HG03520 (cell line): Measurements from ENCODE around the gene DDX3X.
"Not testable (repeated sequence)": the region's sequence is repeated elsewhere in the genome, so short reads cannot be mapped to it uniquely, and the experiment has no call there.

ENCODE experiments used
- ATAC-seq: cut with Tn5 transposase; IDR thresholded peaks from one replicate; pipeline ENCODE4 v1.9.1; 2021; ENCODE audit warnings: mild to moderate bottlenecking, moderate library complexity; ENCODE audit not compliant: unreplicated experiment

DDX3X gene

GRCh38 chrX:41333744-41334362 lies at the start of gene DDX3X:
TSS of gene DDX3X (plus strand) at chrX:41334162. CDS start at chrX:41334253, 91 bp downstream.
- peak; percentile 39 for ATAC-seq

GRCh38 chrX:41285928-41286327 lies 48.0 kb upstream of the DDX3X start:
- ATAC-seq, result not testable (repeated sequence)

- no peak for ATAC-seq
Measured at GRCh38 chrX:41288641-41289040, 45.3 kb upstream of the DDX3X start.

GRCh38 chrX:41289095-41289494 lies 44.9 kb upstream of the DDX3X start:
- no peak for ATAC-seq

- ATAC-seq, result no peak
Measured at GRCh38 chrX:41291309-41291708, 42.7 kb upstream of the DDX3X start.

GRCh38 chrX:41293269-41293668 lies 40.7 kb upstream of the DDX3X start:
- ATAC-seq, result no peak

GRCh38 chrX:41300758-41301437 lies 33.1 kb upstream of the DDX3X start:
- no peak for ATAC-seq

- no peak for ATAC-seq
Measured at GRCh38 chrX:41301438-41301824, 32.5 kb upstream of the DDX3X start.

- ATAC-seq, result no peak
Measured at GRCh38 chrX:41302370-41302769, 31.6 kb upstream of the DDX3X start.

GRCh38 chrX:41303013-41303412 lies 30.9 kb upstream of the DDX3X start:
- no peak for ATAC-seq

- no peak for ATAC-seq
Measured at GRCh38 chrX:41304178-41304577, 29.8 kb upstream of the DDX3X start.

- ATAC-seq, result no peak
Measured at GRCh38 chrX:41308884-41309647, 24.9 kb upstream of the DDX3X start.

- no peak for ATAC-seq
Measured at GRCh38 chrX:41312786-41313185, 21.2 kb upstream of the DDX3X start.

GRCh38 chrX:41313419-41313818 lies 20.5 kb upstream of the DDX3X start:
- no peak for ATAC-seq

GRCh38 chrX:41314204-41314603 lies 19.8 kb upstream of the DDX3X start:
- ATAC-seq, result no peak

- ATAC-seq, result no peak
Measured at GRCh38 chrX:41314881-41315280, 19.1 kb upstream of the DDX3X start.

GRCh38 chrX:41316266-41316665 lies 17.7 kb upstream of the DDX3X start:
- ATAC-seq, result not testable (repeated sequence)

- no peak for ATAC-seq
Measured at GRCh38 chrX:41317477-41318208, 16.3 kb upstream of the DDX3X start.

GRCh38 chrX:41320393-41320792 lies 13.6 kb upstream of the DDX3X start:
- ATAC-seq, result no peak

- no peak for ATAC-seq
Measured at GRCh38 chrX:41322821-41323603, 10.9 kb upstream of the DDX3X start.

- no peak for ATAC-seq
Measured at GRCh38 chrX:41326431-41326830, 7.5 kb upstream of the DDX3X start.
